ENCODE data around the gene CEACAM7. TPM values are rescaled to one million over a fixed set of nuclear protein-coding genes. Genes with fewer than 3 reads are reported as not detected.
A peak's percentile ranks its signal among the peaks of the same experiment; 100 is the strongest.

The CEACAM7 gene
- total RNA-seq, 2 donors from 2014 or later, result not detected

GRCh38 chr19:41701401-41702075 lies 13.5 kb upstream of the CEACAM7 start:
- no peak for DNase-seq (ENCODE audit: low spot score)
- intact Hi-C loops (cut with DNase I), result no loop called here
- no peaks in the 10 kb centered on the region for H3K4me1 ChIP-seq (replicated peaks)
- H3K27me3 ChIP-seq (replicated peaks; ENCODE audit: insufficient read depth), result peaks cover 16% of the 10 kb centered on the region
- H3K36me3 ChIP-seq, result no peaks in the 10 kb centered on the region
- H3K9me3 ChIP-seq, result no peaks in the 10 kb centered on the region
- 49% methylated on average over 10 of the region's 10 CpGs for WGBS
- no peak overlapping the region for H3K4me3 ChIP-seq
- no peak overlapping the region for H3K27ac ChIP-seq
- no peak for TF ChIP-seq CTCF (IDR thresholded peaks at IDR 0.05)
- no peak for TF ChIP-seq POLR2A (IDR thresholded peaks at IDR 0.05)
- TF ChIP-seq POLR2AphosphoS5 (IDR thresholded peaks at IDR 0.05), result no peak

DNA sequence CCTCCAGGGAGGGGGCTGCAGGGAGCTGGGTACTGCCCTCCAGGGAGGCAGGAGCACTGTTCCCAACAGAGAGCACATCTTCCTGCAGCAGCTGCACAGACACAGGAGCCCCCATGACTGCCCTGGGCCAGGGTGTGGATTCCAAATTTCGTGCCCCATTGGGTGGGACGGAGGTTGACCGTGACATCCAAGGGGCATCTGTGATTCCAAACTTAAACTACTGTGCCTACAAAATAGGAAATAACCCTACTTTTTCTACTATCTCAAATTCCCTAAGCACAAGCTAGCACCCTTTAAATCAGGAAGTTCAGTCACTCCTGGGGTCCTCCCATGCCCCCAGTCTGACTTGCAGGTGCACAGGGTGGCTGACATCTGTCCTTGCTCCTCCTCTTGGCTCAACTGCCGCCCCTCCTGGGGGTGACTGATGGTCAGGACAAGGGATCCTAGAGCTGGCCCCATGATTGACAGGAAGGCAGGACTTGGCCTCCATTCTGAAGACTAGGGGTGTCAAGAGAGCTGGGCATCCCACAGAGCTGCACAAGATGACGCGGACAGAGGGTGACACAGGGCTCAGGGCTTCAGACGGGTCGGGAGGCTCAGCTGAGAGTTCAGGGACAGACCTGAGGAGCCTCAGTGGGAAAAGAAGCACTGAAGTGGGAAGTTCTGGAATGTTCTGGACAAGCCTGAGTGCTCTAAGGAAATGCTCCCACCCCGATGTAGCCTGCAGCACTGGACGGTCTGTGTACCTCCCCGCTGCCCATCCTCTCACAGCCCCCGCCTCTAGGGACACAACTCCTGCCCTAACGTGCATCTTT lies 12.5 kb upstream of the CEACAM7 start:
- Histone ChIP-seq H3K9me3 (no peaks in the 10 kb centered on the region), H3K36me3 (no peaks in the 10 kb centered on the region), H3K4me3 (no peak overlapping the region), H3K4me1 (replicated peaks) (no peaks in the 10 kb centered on the region), H3K27ac (no peak overlapping the region), H3K27me3 (replicated peaks; ENCODE audit: insufficient read depth) (peaks cover 16% of the 10 kb centered on the region)
- 69% methylated on average over 13 of the region's 13 CpGs for WGBS
- DNase-seq (ENCODE audit: low spot score), result no peak
- intact Hi-C loops (cut with DNase I), result no loop called here
- no peak for TF ChIP-seq POLR2A (IDR thresholded peaks at IDR 0.05)
- TF ChIP-seq CTCF (IDR thresholded peaks at IDR 0.05), result no peak
- TF ChIP-seq POLR2AphosphoS5 (IDR thresholded peaks at IDR 0.05), result no peak

DNA sequence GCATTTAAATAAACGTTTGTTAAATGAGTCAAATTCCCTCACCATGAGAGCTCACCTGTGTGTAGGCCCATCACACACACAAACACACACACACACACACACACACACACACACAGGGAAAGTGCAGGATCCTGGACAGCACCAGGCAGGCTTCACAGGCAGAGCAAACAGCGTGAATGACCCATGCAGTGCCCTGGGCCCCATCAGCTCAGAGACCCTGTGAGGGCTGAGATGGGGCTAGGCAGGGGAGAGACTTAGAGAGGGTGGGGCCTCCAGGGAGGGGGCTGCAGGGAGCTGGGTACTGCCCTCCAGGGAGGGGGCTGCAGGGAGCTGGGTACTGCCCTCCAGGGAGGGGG lies 11.9 kb upstream of the CEACAM7 start:
- intact Hi-C loops (cut with DNase I), result no loop called here
- H3K4me3 ChIP-seq, result no peak overlapping the region
- H3K36me3 ChIP-seq, result no peaks in the 10 kb centered on the region
- WGBS, result 62% methylated on average over 2 of the region's 2 CpGs
- no peaks in the 10 kb centered on the region for H3K4me1 ChIP-seq (replicated peaks)
- DNase-seq (ENCODE audit: low spot score), result no peak
- TF ChIP-seq POLR2A (IDR thresholded peaks at IDR 0.05), result no peak
- no peak for TF ChIP-seq POLR2AphosphoS5 (IDR thresholded peaks at IDR 0.05)
- no peak for TF ChIP-seq CTCF (IDR thresholded peaks at IDR 0.05)
- H3K9me3 ChIP-seq, result no peaks in the 10 kb centered on the region
- no peak overlapping the region for H3K27ac ChIP-seq
- H3K27me3 ChIP-seq (replicated peaks; ENCODE audit: insufficient read depth), result peaks cover 13% of the 10 kb centered on the region

- no peaks in the 10 kb centered on the region for H3K4me1 ChIP-seq (replicated peaks)
- intact Hi-C loops (cut with DNase I), result no loop called here
- no peaks in the 10 kb centered on the region for H3K36me3 ChIP-seq
- H3K27me3 ChIP-seq (replicated peaks; ENCODE audit: insufficient read depth), result peaks cover 13% of the 10 kb centered on the region
- H3K4me3 ChIP-seq, result no peak overlapping the region
- no peaks in the 10 kb centered on the region for H3K9me3 ChIP-seq
- H3K27ac ChIP-seq, result no peak overlapping the region
- 41% methylated on average over 10 of the region's 17 CpGs for WGBS
- DNase-seq (ENCODE audit: low spot score), result peak; percentile 20
- TF ChIP-seq POLR2AphosphoS5 (IDR thresholded peaks at IDR 0.05) (no peak), CTCF (IDR thresholded peaks at IDR 0.05) (no peak), POLR2A (IDR thresholded peaks at IDR 0.05) (no peak)
Observed at GRCh38 chr19:41699231-41699967, 11.3 kb upstream of the CEACAM7 start.
